Measurements from ENCODE around the gene GPR6.

GRCh38 chr6:109958626-109959025 is 19.5 kb upstream of the GPR6 start:
- TF ChIP-seq CTCF (IDR thresholded peaks at IDR 0.05; ENCODE audit: low read depth, low read length, poor library complexity, severe bottlenecking) (no peak), EZH2phosphoT487 (IDR thresholded peaks at IDR 0.05; ENCODE audit: borderline replicate concordance, low read length) (no peak)
